GM23338 (cell line): ENCODE data around the gene CAMK1. TPM values are rescaled to one million over a fixed set of nuclear protein-coding genes. Genes with fewer than 3 reads are reported as not detected.

Experiments used
- ATAC-seq: fragments of 200-7000 bp; cut with Tn5 transposase; 3 replicates; pipeline ENCODE4 v1.9.1; 2020
- DNase-seq: peaks from one replicate; pipeline ENCODE4 v3.0.0-alpha.2; 2015; ENCODE audit warnings: low spot score
- H2AFZ ChIP-seq: fragments of 200-600 bp; sonication (generic); 2 replicates; pipeline ENCODE4 v1.8.0; 2016; ENCODE audit warnings: antibody characterized with exemption, mild to moderate bottlenecking, moderate library complexity
- H3F3A ChIP-seq: fragments of 200-600 bp; sonication (generic); replicated peaks from 2 replicates; pipeline ENCODE4 v1.8.0; 2017; ENCODE audit warnings: antibody characterized with exemption, mixed run types, low read depth
- H3K27ac ChIP-seq: fragments of 200-600 bp; sonication (generic); 2 replicates; pipeline ENCODE4 v1.6.1; 2016; ENCODE audit warnings: low read depth
- H3K27me3 ChIP-seq: fragments of 200-600 bp; sonication (generic); 2 replicates; pipeline ENCODE4 v1.8.0; 2016; ENCODE audit warnings: mild to moderate bottlenecking, mixed run types, moderate library complexity; ENCODE audit not compliant: insufficient read depth
- H3K36me3 ChIP-seq: fragments of 200-600 bp; sonication (generic); 2 replicates; pipeline ENCODE4 v1.8.0; 2016; ENCODE audit warnings: mild to moderate bottlenecking; ENCODE audit not compliant: insufficient read depth
- H3K4me1 ChIP-seq: fragments of 200-600 bp; sonication (generic); 2 replicates; pipeline ENCODE4 v1.8.0; 2016; ENCODE audit warnings: mild to moderate bottlenecking, moderate library complexity; ENCODE audit not compliant: insufficient read depth
- H3K4me2 ChIP-seq: fragments of 200-600 bp; sonication (generic); 2 replicates; pipeline ENCODE4 v1.7.1; 2017; ENCODE audit warnings: mixed run types
- H3K4me3 ChIP-seq: fragments of 200-600 bp; sonication (generic); 2 replicates; pipeline ENCODE4 v1.6.1; 2016; ENCODE audit warnings: mixed run types
- H3K79me2 ChIP-seq: fragments of 200-600 bp; sonication (generic); replicated peaks from 2 replicates; pipeline ENCODE4 v1.8.0; 2017; ENCODE audit warnings: mild to moderate bottlenecking; ENCODE audit not compliant: insufficient read depth
- H3K9me2 ChIP-seq: fragments of 200-600 bp; sonication (generic); 2 replicates; pipeline ENCODE4 v1.8.0; 2017; ENCODE audit not compliant: insufficient read depth
- H4K20me1 ChIP-seq: fragments of 200-600 bp; sonication (generic); replicated peaks from 2 replicates; pipeline ENCODE4 v1.8.0; 2017; ENCODE audit warnings: mild to moderate bottlenecking; ENCODE audit not compliant: insufficient read depth
- H3K27ac Mint-ChIP-seq: 2 replicates; pipeline ENCODE4 v1.8.0; 2020; ENCODE audit warnings: inconsistent platforms, mild to moderate bottlenecking, moderate library complexity, mixed read lengths
- H3K27me3 Mint-ChIP-seq: 3 replicates; pipeline ENCODE4 v1.8.0; 2022; ENCODE audit warnings: low read depth, mild to moderate bottlenecking, moderate library complexity, mixed read lengths, inconsistent platforms; ENCODE audit not compliant: insufficient read depth, poor library complexity
- H3K36me3 Mint-ChIP-seq: 3 replicates; pipeline ENCODE4 v1.8.0; 2021; ENCODE audit warnings: low read depth, mild to moderate bottlenecking, inconsistent platforms, moderate library complexity, mixed read lengths
- H3K4me1 Mint-ChIP-seq: 3 replicates; pipeline ENCODE4 v1.8.0; 2020; ENCODE audit warnings: mild to moderate bottlenecking, inconsistent platforms, mixed read lengths
- H3K4me3 Mint-ChIP-seq: 3 replicates; pipeline ENCODE4 v1.8.0; 2021; ENCODE audit warnings: moderate library complexity, mild to moderate bottlenecking, inconsistent platforms, mixed read lengths
- H3K9me3 Mint-ChIP-seq: 3 replicates; pipeline ENCODE4 v1.8.0; 2020; ENCODE audit warnings: moderate library complexity, mild to moderate bottlenecking, inconsistent platforms, mixed read lengths
- CREB1 ChIP-seq: fragments of 250-450 bp; sonication (Bioruptor Pico); IDR thresholded peaks from 2 replicates; pipeline ENCODE4 v1.5.0; 2020; ENCODE audit warnings: low read depth, mild to moderate bottlenecking, moderate library complexity
- CTCF ChIP-seq, 2 experiments: fragments of 200-600 bp in 1 of 2; sonication (generic) in 1 of 2; conservative IDR thresholded peaks; 2 replicates each; pipeline versions ENCODE4 v1.5.1 to v1.6.1; 2016 to 2017; ENCODE audit warnings: antibody characterized with exemption in 2 of 2, low read depth in 2 of 2, mild to moderate bottlenecking in 2 of 2, moderate library complexity in 1 of 2
- ETS1 ChIP-seq: IDR thresholded peaks from 2 replicates; pipeline ENCODE4 v1.6.1; 2016; ENCODE audit warnings: antibody characterized with exemption
- EZH2 ChIP-seq: fragments of 200-600 bp; sonication (generic); IDR thresholded peaks from one replicate; pipeline ENCODE4 v1.8.0; 2017; ENCODE audit warnings: antibody characterized with exemption, mild to moderate bottlenecking, low read depth; ENCODE audit not compliant: unreplicated experiment
- EZH2phosphoT487 ChIP-seq: fragments of 200-600 bp; sonication (generic); IDR thresholded peaks from one replicate; pipeline ENCODE4 v1.8.1; 2018; ENCODE audit warnings: antibody characterized with exemption; ENCODE audit not compliant: unreplicated experiment
- JUNB ChIP-seq: IDR thresholded peaks from one replicate; pipeline ENCODE4 v1.6.1; 2016; ENCODE audit warnings: antibody characterized with exemption; ENCODE audit not compliant: unreplicated experiment
- NANOG ChIP-seq: IDR thresholded peaks from 2 replicates; pipeline ENCODE4 v1.6.1; 2016; ENCODE audit warnings: antibody characterized with exemption, borderline replicate concordance
- POLR2AphosphoS5 ChIP-seq: IDR thresholded peaks from 2 replicates; pipeline ENCODE4 v1.6.1; 2016; ENCODE audit warnings: antibody characterized with exemption, low read depth
- REST ChIP-seq: IDR thresholded peaks from one replicate; pipeline ENCODE4 v1.6.1; 2018; ENCODE audit warnings: antibody characterized with exemption; ENCODE audit not compliant: unreplicated experiment
- STAT1 ChIP-seq: IDR thresholded peaks from one replicate; pipeline ENCODE4 v1.6.1; 2016; ENCODE audit warnings: antibody characterized with exemption; ENCODE audit not compliant: unreplicated experiment
- ZNF114 ChIP-seq: fragments of 250-450 bp; sonication (Bioruptor Pico); IDR thresholded peaks from 2 replicates; pipeline ENCODE4 v1.5.0; 2020; ENCODE audit warnings: mild to moderate bottlenecking, moderate library complexity
- ZNF331 ChIP-seq: fragments of 250-450 bp; sonication (Bioruptor Pico); IDR thresholded peaks from 2 replicates; pipeline ENCODE4 v1.5.0; 2020; ENCODE audit warnings: low read depth, mild to moderate bottlenecking, moderate library complexity
- polyA plus RNA-seq: library from polyadenylated mRNA; unstranded; fragments of >200 nt; fragmentation: Nextera tagmentation; extraction: Ambion mirVana; gene quantifications from 2 replicates; pipeline ENCODE4 v1.2.1, GENCODE V29; 2016
- total RNA-seq: library from RNA; depleted of rRNA; stranded (reverse); fragments of >200 nt; shearing (Covaris generic); gene quantifications from 2 replicates; pipeline ENCODE4 v1.2.3, GENCODE V29; 2014
- TF ChIP-seq, protein P1 (sequence below): fragments of 250-450 bp; sonication (Bioruptor Pico); IDR thresholded peaks from 2 replicates; pipeline ENCODE4 v1.5.0; 2020; ENCODE audit warnings: mild to moderate bottlenecking, moderate library complexity

CAMK1 gene
- total and polyA plus RNA-seq, 2 experiments from 2014 or later, result 4.4 TPM

GRCh38 chr3:9718118-9718517 lies 51.6 kb downstream of the CAMK1 start:
- Histone ChIP-seq H3K79me2 (no peaks in the 10 kb centered on the region), H3F3A (no peaks in the 10 kb centered on the region), H3K27ac (no peak overlapping the region), H3K27me3 (no peaks in the 10 kb centered on the region), H3K4me1 (no peaks in the 10 kb centered on the region), H3K4me3 (no peak overlapping the region), H3K4me2 (no peak overlapping the region), H3K9me2 (no peaks in the 10 kb centered on the region), H2AFZ (no peak overlapping the region), H4K20me1 (no peaks in the 10 kb centered on the region), H3K36me3 (no peaks in the 10 kb centered on the region)
- H3K9me3 Mint-ChIP-seq, result no peaks in the 10 kb centered on the region
- peaks cover 3% of the 10 kb centered on the region for H3K27me3 Mint-ChIP-seq
- peaks cover 5% of the 10 kb centered on the region; the same call in 2 of the 3 replicates for H3K4me1 Mint-ChIP-seq
- no peak overlapping the region for H3K27ac Mint-ChIP-seq
- ATAC-seq (no peak), DNase-seq (no peak)
- no peak overlapping the region for H3K4me3 Mint-ChIP-seq
- H3K36me3 Mint-ChIP-seq, result no peaks in the 10 kb centered on the region
- TF ChIP-seq ZNF114 (CRISPR knock-in tag) (no peak), NANOG (no peak), POLR2AphosphoS5 (no peak), EZH2phosphoT487 (no peak), EZH2 (no peak), ETS1 (no peak), REST (no peak), CREB1 (no peak), CTCF (conservative IDR thresholded peaks at IDR 0.05; ENCODE audit: low read depth in 2 of 2) (no peak), ZNF331 (CRISPR knock-in tag) (no peak), STAT1 (no peak), JUNB (no peak)
- TF ChIP-seq, protein P1, sequence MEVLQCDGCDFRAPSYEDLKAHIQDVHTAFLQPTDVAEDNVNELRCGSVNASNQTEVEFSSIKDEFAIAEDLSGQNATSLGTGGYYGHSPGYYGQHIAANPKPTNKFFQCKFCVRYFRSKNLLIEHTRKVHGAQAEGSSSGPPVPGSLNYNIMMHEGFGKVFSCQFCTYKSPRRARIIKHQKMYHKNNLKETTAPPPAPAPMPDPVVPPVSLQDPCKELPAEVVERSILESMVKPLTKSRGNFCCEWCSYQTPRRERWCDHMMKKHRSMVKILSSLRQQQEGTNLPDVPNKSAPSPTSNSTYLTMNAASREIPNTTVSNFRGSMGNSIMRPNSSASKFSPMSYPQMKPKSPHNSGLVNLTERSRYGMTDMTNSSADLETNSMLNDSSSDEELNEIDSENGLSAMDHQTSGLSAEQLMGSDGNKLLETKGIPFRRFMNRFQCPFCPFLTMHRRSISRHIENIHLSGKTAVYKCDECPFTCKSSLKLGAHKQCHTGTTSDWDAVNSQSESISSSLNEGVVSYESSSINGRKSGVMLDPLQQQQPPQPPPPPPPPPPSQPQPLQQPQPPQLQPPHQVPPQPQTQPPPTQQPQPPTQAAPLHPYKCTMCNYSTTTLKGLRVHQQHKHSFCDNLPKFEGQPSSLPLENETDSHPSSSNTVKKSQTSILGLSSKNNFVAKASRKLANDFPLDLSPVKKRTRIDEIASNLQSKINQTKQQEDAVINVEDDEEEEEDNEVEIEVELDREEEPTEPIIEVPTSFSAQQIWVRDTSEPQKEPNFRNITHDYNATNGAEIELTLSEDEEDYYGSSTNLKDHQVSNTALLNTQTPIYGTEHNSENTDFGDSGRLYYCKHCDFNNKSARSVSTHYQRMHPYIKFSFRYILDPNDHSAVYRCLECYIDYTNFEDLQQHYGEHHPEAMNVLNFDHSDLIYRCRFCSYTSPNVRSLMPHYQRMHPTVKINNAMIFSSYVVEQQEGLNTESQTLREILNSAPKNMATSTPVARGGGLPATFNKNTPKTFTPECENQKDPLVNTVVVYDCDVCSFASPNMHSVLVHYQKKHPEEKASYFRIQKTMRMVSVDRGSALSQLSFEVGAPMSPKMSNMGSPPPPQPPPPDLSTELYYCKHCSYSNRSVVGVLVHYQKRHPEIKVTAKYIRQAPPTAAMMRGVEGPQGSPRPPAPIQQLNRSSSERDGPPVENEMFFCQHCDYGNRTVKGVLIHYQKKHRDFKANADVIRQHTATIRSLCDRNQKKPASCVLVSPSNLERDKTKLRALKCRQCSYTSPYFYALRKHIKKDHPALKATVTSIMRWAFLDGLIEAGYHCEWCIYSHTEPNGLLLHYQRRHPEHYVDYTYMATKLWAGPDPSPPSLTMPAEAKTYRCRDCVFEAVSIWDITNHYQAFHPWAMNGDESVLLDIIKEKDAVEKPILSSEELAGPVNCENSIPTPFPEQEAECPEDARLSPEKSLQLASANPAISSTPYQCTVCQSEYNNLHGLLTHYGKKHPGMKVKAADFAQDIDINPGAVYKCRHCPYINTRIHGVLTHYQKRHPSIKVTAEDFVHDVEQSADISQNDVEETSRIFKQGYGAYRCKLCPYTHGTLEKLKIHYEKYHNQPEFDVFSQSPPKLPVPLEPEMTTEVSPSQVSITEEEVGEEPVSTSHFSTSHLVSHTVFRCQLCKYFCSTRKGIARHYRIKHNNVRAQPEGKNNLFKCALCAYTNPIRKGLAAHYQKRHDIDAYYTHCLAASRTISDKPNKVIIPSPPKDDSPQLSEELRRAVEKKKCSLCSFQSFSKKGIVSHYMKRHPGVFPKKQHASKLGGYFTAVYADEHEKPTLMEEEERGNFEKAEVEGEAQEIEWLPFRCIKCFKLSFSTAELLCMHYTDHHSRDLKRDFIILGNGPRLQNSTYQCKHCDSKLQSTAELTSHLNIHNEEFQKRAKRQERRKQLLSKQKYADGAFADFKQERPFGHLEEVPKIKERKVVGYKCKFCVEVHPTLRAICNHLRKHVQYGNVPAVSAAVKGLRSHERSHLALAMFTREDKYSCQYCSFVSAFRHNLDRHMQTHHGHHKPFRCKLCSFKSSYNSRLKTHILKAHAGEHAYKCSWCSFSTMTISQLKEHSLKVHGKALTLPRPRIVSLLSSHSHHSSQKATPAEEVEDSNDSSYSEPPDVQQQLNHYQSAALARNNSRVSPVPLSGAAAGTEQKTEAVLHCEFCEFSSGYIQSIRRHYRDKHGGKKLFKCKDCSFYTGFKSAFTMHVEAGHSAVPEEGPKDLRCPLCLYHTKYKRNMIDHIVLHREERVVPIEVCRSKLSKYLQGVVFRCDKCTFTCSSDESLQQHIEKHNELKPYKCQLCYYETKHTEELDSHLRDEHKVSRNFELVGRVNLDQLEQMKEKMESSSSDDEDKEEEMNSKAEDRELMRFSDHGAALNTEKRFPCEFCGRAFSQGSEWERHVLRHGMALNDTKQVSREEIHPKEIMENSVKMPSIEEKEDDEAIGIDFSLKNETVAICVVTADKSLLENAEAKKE, result no peak
